HEK293T (cell line): Measurements from ENCODE around the gene HTR1E.

Source experiments
- CTCF ChIA-PET: fragments of 350-600 bp; formaldehyde crosslinking; extraction: SDS; loops from one replicate; lab custom pipeline; 2021; ENCODE audit warnings: antibody characterized with exemption, inconsistent platforms; lab: Yijun Ruan, JAX
- POLR2A ChIA-PET: fragments of 350-600 bp; formaldehyde crosslinking; extraction: SDS; loops from one replicate; lab custom pipeline; 2020; ENCODE audit warnings: antibody characterized with exemption, inconsistent platforms; lab: Yijun Ruan, JAX
- DNase-seq: peaks from one replicate; pipeline ENCODE4 v3.0.0; 2012; ENCODE audit warnings: mixed read lengths; ENCODE audit errors: extremely low spot score
- ARNT ChIP-seq: fragments of 450-650 bp; IDR thresholded peaks from 2 replicates; pipeline ENCODE4 v1.6.1; 2017; ENCODE audit warnings: mild to moderate bottlenecking
- BHLHE40 ChIP-seq: fragments of 450-650 bp; IDR thresholded peaks from 2 replicates; pipeline ENCODE4 v1.6.1; 2016; ENCODE audit warnings: mild to moderate bottlenecking, moderate library complexity, borderline replicate concordance
- CTBP1 ChIP-seq: fragments of 450-650 bp; IDR thresholded peaks from 2 replicates; pipeline ENCODE4 v1.6.1; 2016; ENCODE audit warnings: borderline replicate concordance
- ELF4 ChIP-seq: fragments of 450-650 bp; IDR thresholded peaks from 2 replicates; pipeline ENCODE4 v1.6.1; 2017; ENCODE audit warnings: antibody characterized with exemption
- FOXA1 ChIP-seq: fragments of 450-650 bp; IDR thresholded peaks from 2 replicates; pipeline ENCODE4 v1.6.1; 2016; ENCODE audit warnings: mild to moderate bottlenecking
- FOXK2 ChIP-seq: fragments of 450-650 bp; IDR thresholded peaks from 2 replicates; pipeline ENCODE4 v1.6.1; 2016; ENCODE audit warnings: mild to moderate bottlenecking
- FOXM1 ChIP-seq: fragments of 450-650 bp; IDR thresholded peaks from 2 replicates; pipeline ENCODE4 v1.6.1; 2017; ENCODE audit warnings: mild to moderate bottlenecking, borderline replicate concordance
- HDGF ChIP-seq: fragments of 450-650 bp; IDR thresholded peaks from 2 replicates; pipeline ENCODE4 v1.6.1; 2017; ENCODE audit warnings: antibody characterized with exemption, borderline replicate concordance
- L3MBTL2 ChIP-seq: fragments of 450-650 bp; conservative IDR thresholded peaks from 2 replicates; pipeline ENCODE4 v1.6.1; 2016; ENCODE audit warnings: mild to moderate bottlenecking
- LEF1 ChIP-seq: fragments of 450-650 bp; IDR thresholded peaks from 2 replicates; pipeline ENCODE4 v1.6.1; 2017; ENCODE audit warnings: mild to moderate bottlenecking, borderline replicate concordance
- NFRKB ChIP-seq: fragments of 450-650 bp; IDR thresholded peaks from 2 replicates; pipeline ENCODE4 v1.6.1; 2016; ENCODE audit warnings: mild to moderate bottlenecking, moderate library complexity
- PKNOX1 ChIP-seq: fragments of 450-650 bp; IDR thresholded peaks from 2 replicates; pipeline ENCODE4 v1.6.1; 2016
- SP1 ChIP-seq: fragments of 450-650 bp; IDR thresholded peaks from 2 replicates; pipeline ENCODE4 v1.6.1; 2017
- SUZ12 ChIP-seq: fragments of 450-650 bp; IDR thresholded peaks from 2 replicates; pipeline ENCODE4 v1.6.1; 2016; ENCODE audit warnings: mild to moderate bottlenecking
- TARDBP ChIP-seq: fragments of 450-650 bp; IDR thresholded peaks from 2 replicates; pipeline ENCODE4 v1.6.1; 2016
- ZNF384 ChIP-seq: fragments of 450-650 bp; IDR thresholded peaks from 2 replicates; pipeline ENCODE4 v1.6.1; 2016

Gene HTR1E

GRCh38 chr6:86934365-86934764, 3.0 kb upstream of the HTR1E start:
- CTCF ChIA-PET = interaction anchor here (0.6 to 0.7 kb wide), 3 partner anchors 45 to 1256 kb away, joined by 3 read pairs; no protein-coding TSS in a partner anchor
- TF ChIP-seq L3MBTL2 (no peak), NFRKB (no peak), HDGF (no peak), BHLHE40 (no peak), SP1 (no peak), PKNOX1 (no peak), ZNF384 (no peak), SUZ12 (no peak), FOXA1 (no peak), FOXM1 (no peak)

GRCh38 chr6:86936834-86937218, 502 bp upstream of the HTR1E start:
- ChIA-PET POLR2A (no interaction called here), CTCF (interaction anchor here (0.6 to 1.1 kb wide), 5 partner anchors 20 to 1476 kb away, joined by 3 to 4 read pairs (median 4); no protein-coding TSS in a partner anchor)
- DNase-seq = no peak
- TF ChIP-seq LEF1 (no peak), NFRKB (no peak), L3MBTL2 (no peak), FOXA1 (no peak), CTBP1 (no peak), SUZ12 (no peak), BHLHE40 (no peak)

More at GRCh38 chr6:86934365-86934764, 3.0 kb upstream of the HTR1E start:
- POLR2A ChIA-PET = no interaction called here
- DNase-seq = no peak

- ChIA-PET POLR2A (no interaction called here), CTCF (no interaction called here)
- TF ChIP-seq ZNF384 = no peak
- TF ChIP-seq TARDBP = no peak
- TF ChIP-seq NFRKB = no peak
- TF ChIP-seq ARNT = no peak
- TF ChIP-seq L3MBTL2 = no peak
- no peak for TF ChIP-seq BHLHE40
- TF ChIP-seq FOXA1 = no peak
- no peak for TF ChIP-seq SUZ12
- TF ChIP-seq LEF1 = no peak
- TF ChIP-seq PKNOX1 = no peak
- no peak for TF ChIP-seq HDGF
- TF ChIP-seq ELF4 = no peak
- TF ChIP-seq SP1 = no peak
Observed at GRCh38 chr6:86938814-86939213, 1.5 kb downstream of the HTR1E start.

GRCh38 chr6:86941461-86941860, 4.1 kb downstream of the HTR1E start:
- POLR2A ChIA-PET = no interaction called here
- CTCF ChIA-PET = no interaction called here
- no peak for TF ChIP-seq L3MBTL2
- TF ChIP-seq FOXK2 = no peak
- no peak for TF ChIP-seq ELF4
- TF ChIP-seq FOXA1 = no peak
- TF ChIP-seq HDGF = no peak
- TF ChIP-seq FOXM1 = no peak
- TF ChIP-seq CTBP1 = no peak
- no peak for TF ChIP-seq ARNT
- TF ChIP-seq LEF1 = no peak
- no peak for TF ChIP-seq BHLHE40
- TF ChIP-seq SP1 = no peak
- no peak for TF ChIP-seq TARDBP
- TF ChIP-seq PKNOX1 = no peak
- no peak for TF ChIP-seq ZNF384
- TF ChIP-seq NFRKB = no peak
- TF ChIP-seq SUZ12 = no peak
- no peak for DNase-seq

More at GRCh38 chr6:86938814-86939213, 1.5 kb downstream of the HTR1E start:
- no peak for DNase-seq

GRCh38 chr6:86942769-86943516, 5.6 kb downstream of the HTR1E start:
- no peak for TF ChIP-seq TARDBP
- no peak for TF ChIP-seq NFRKB
- no peak for TF ChIP-seq LEF1
- TF ChIP-seq FOXK2 = no peak
- TF ChIP-seq FOXM1 = no peak
- TF ChIP-seq BHLHE40 = no peak
- no peak for TF ChIP-seq ELF4
- TF ChIP-seq SUZ12 = no peak
- TF ChIP-seq ZNF384 = no peak
- TF ChIP-seq HDGF = no peak
- TF ChIP-seq SP1 = no peak
- TF ChIP-seq CTBP1 = no peak
- TF ChIP-seq PKNOX1 = no peak
- no peak for TF ChIP-seq L3MBTL2
- TF ChIP-seq FOXA1 = no peak
- no peak for TF ChIP-seq ARNT
- CTCF ChIA-PET = no interaction called here
- DNase-seq = no peak
- POLR2A ChIA-PET = no interaction called here
